CD4-positive, alpha-beta T cell (primary cell): ENCODE measurements around the gene CYP3A4. TPM values are rescaled to one million over a fixed set of nuclear protein-coding genes. Genes with fewer than 3 reads are reported as not detected.

Experiments used
- ATAC-seq: fragments of 200-7000 bp; cut with Tn5 transposase; one replicate; pipeline ENCODE4 v1.10.0; 2022; ENCODE audit warnings: mild to moderate bottlenecking; ENCODE audit not compliant: poor library complexity
- CTCF ChIA-PET: fragments of 350-600 bp; sonication (Branson Sonifier 250); formaldehyde crosslinking; loops from one replicate; lab custom pipeline; 2021; ENCODE audit warnings: antibody characterized with exemption, inconsistent platforms; lab: Charles Lee
- POLR2A ChIA-PET: fragments of 350-600 bp; sonication (Branson Sonifier 250); formaldehyde crosslinking; loops from one replicate; lab custom pipeline; 2021; ENCODE audit warnings: antibody characterized with exemption, inconsistent platforms; lab: Charles Lee
- DNase-seq, 14 experiments: peaks; one replicate each; pipeline ENCODE4 v3.0.0-alpha.2; 2013 to 2020; ENCODE audit warnings: mixed read lengths in 2 of 14
- H3K27ac ChIP-seq, 2 donors: one replicate each; pipeline versions ENCODE4 v1.5.1 to v1.7.0; 2013; ENCODE audit warnings: low read length in 2 of 2, low read depth in 1 of 2, mild to moderate bottlenecking in 1 of 2
- H3K27me3 ChIP-seq, 2 experiments: 1 replicate in 1 of 2; 2 replicates in 1 of 2; pipeline versions ENCODE4 v1.6.1 to v1.7.0; 2013; ENCODE audit warnings: low read length in 2 of 2, control low read depth in 1 of 2, mild to moderate bottlenecking in 1 of 2, moderate library complexity in 1 of 2; ENCODE audit not compliant: insufficient read depth in 2 of 2, control insufficient read depth in 1 of 2
- H3K36me3 ChIP-seq: one replicate; pipeline ENCODE4 v1.6.1; 2013; ENCODE audit warnings: low read length, control low read depth; ENCODE audit not compliant: insufficient read depth
- H3K4me1 ChIP-seq: one replicate; pipeline ENCODE4 v1.6.1; 2013; ENCODE audit warnings: low read length, control low read depth; ENCODE audit not compliant: insufficient read depth
- H3K4me3 ChIP-seq: one replicate; pipeline ENCODE4 v1.5.1; 2013; ENCODE audit warnings: mild to moderate bottlenecking, low read length, moderate library complexity
- H3K9me3 ChIP-seq, 2 experiments: 1 replicate in 1 of 2; 2 replicates in 1 of 2; pipeline versions ENCODE4 v1.6.1 to v1.7.0; 2013; ENCODE audit warnings: low read length in 2 of 2, mild to moderate bottlenecking in 2 of 2, control low read depth in 1 of 2, moderate library complexity in 1 of 2; ENCODE audit not compliant: control insufficient read depth in 1 of 2, insufficient read depth in 1 of 2
- H3K27ac Mint-ChIP-seq: one replicate; pipeline ENCODE4 v1.8.0; 2020; ENCODE audit warnings: mixed read lengths
- H3K27me3 Mint-ChIP-seq: one replicate; pipeline ENCODE4 v1.8.0; 2021; ENCODE audit warnings: mixed read lengths
- H3K36me3 Mint-ChIP-seq: one replicate; pipeline ENCODE4 v1.8.0; 2021; ENCODE audit warnings: low read depth, mixed read lengths
- H3K4me1 Mint-ChIP-seq: one replicate; pipeline ENCODE4 v1.8.0; 2021; ENCODE audit warnings: low read depth, mixed read lengths
- H3K4me3 Mint-ChIP-seq: one replicate; pipeline ENCODE4 v1.8.0; 2020; ENCODE audit warnings: mild to moderate bottlenecking, mixed read lengths
- H3K9me3 Mint-ChIP-seq: one replicate; pipeline ENCODE4 v1.8.0; 2020; ENCODE audit warnings: mixed read lengths
- CTCF ChIP-seq: fragments of 200-600 bp; IDR thresholded peaks from one replicate; pipeline ENCODE4 v1.8.0; 2022; ENCODE audit warnings: antibody characterized with exemption, mild to moderate bottlenecking
- intact Hi-C, 2 experiments: fragments of 100-400 bp; cut with DNase I in 1 of 2; cut with micrococcal nuclease in 1 of 2; formaldehyde crosslinking; loops; one replicate each; pipeline versions ENCODE4 v1.15.1 to v1.9.0; 2023 to 2025; cut with DNase I, micrococcal nuclease
- total RNA-seq, 174 experiments: library from RNA in 2 of 174; stranded (reverse) in 2 of 174; gene quantifications; one replicate each; pipeline ENCODE4 v1.2.3 and lab custom pipeline; 2021 to 2026

Gene CYP3A4
- total RNA-seq, 2 experiments from 2014 or later = not detected

GRCh38 chr7:99733448-99733847 lies 50.5 kb downstream of the CYP3A4 start:
- ChIA-PET CTCF (no interaction called here), POLR2A (no interaction called here)
- Mint-ChIP-seq H3K9me3 (no peaks in the 10 kb centered on the region), H3K4me3 (no peak overlapping the region), H3K4me1 (no peaks in the 10 kb centered on the region), H3K27me3 (no peaks in the 10 kb centered on the region), H3K36me3 (no peaks in the 10 kb centered on the region), H3K27ac (no peak overlapping the region)
- Histone ChIP-seq H3K27me3 (no peaks in the 10 kb centered on the region), H3K4me1 (no peaks in the 10 kb centered on the region), H3K9me3 (no peaks in the 10 kb centered on the region), H3K4me3 (no peak overlapping the region), H3K36me3 (no peaks in the 10 kb centered on the region), H3K27ac (no peak overlapping the region)
- ATAC-seq (no peak), DNase-seq (peak in 3 of 14 experiments; percentile 15 to 22 (median 16))
- intact Hi-C loops = no loop called here
- TF ChIP-seq CTCF = peak; percentile 39

- H3K27ac ChIP-seq = no peak overlapping the region
- Mint-ChIP-seq H3K27me3 (no peaks in the 10 kb centered on the region), H3K4me1 (no peaks in the 10 kb centered on the region), H3K9me3 (no peaks in the 10 kb centered on the region), H3K36me3 (no peaks in the 10 kb centered on the region), H3K4me3 (no peak overlapping the region), H3K27ac (no peak overlapping the region)
- DNase-seq (no peak), ATAC-seq (no peak)
- no peaks in the 10 kb centered on the region for H3K4me1 ChIP-seq
- CTCF ChIA-PET = no interaction called here
- POLR2A ChIA-PET = no interaction called here
- H3K9me3 ChIP-seq = no peaks in the 10 kb centered on the region
- no peak overlapping the region for H3K4me3 ChIP-seq
- TF ChIP-seq CTCF = no peak
- no peaks in the 10 kb centered on the region for H3K36me3 ChIP-seq
- no peaks in the 10 kb centered on the region for H3K27me3 ChIP-seq
- intact Hi-C loops = no loop called here
These were observed 51.0 kb downstream of the CYP3A4 start for GRCh38 chr7:99733003-99733402.

GRCh38 chr7:99731638-99732374 lies 52.2 kb downstream of the CYP3A4 start:
- no peaks in the 10 kb centered on the region for H3K27me3 Mint-ChIP-seq
- CTCF ChIA-PET = no interaction called here
- intact Hi-C loops = no loop called here

More at GRCh38 chr7:99731638-99732374, 52.2 kb downstream of the CYP3A4 start:
- Mint-ChIP-seq H3K4me3 (no peak overlapping the region), H3K36me3 (no peaks in the 10 kb centered on the region), H3K9me3 (no peaks in the 10 kb centered on the region), H3K4me1 (no peaks in the 10 kb centered on the region), H3K27ac (no peak overlapping the region)
- Histone ChIP-seq H3K27me3 (no peaks in the 10 kb centered on the region), H3K4me3 (no peak overlapping the region), H3K4me1 (no peaks in the 10 kb centered on the region), H3K27ac (no peak overlapping the region), H3K9me3 (no peaks in the 10 kb centered on the region), H3K36me3 (no peaks in the 10 kb centered on the region)
- TF ChIP-seq CTCF = no peak
- ATAC-seq (no peak), DNase-seq (no peak)
- POLR2A ChIA-PET = no interaction called here
